Kidney capillary endothelial cell (primary cell): Measurements from ENCODE around the gene PCSK7.
"Not testable (repeated sequence)": the region's sequence is repeated elsewhere in the genome, so short reads cannot be mapped to it uniquely, and the experiment has no call there.

ENCODE experiments used
- DNase-seq: peaks from one replicate; pipeline ENCODE4 v3.0.0-alpha.2; 2018; ENCODE audit warnings: low spot score

The PCSK7 gene

GRCh38 chr11:117183724-117184349, 48.0 kb downstream of the PCSK7 start:
- DNase-seq = no peak

GRCh38 chr11:117183178-117183577, 48.7 kb downstream of the PCSK7 start:
- not testable (repeated sequence) for DNase-seq

- DNase-seq = no peak
These were observed 49.3 kb downstream of the PCSK7 start for GRCh38 chr11:117182551-117182935.

GRCh38 chr11:117181586-117182550, 50.0 kb downstream of the PCSK7 start:
- no peak for DNase-seq

GRCh38 chr11:117180661-117181585, 51.0 kb downstream of the PCSK7 start:
- peak; percentile 74 for DNase-seq

- no peak for DNase-seq
These were observed 51.9 kb downstream of the PCSK7 start for GRCh38 chr11:117180020-117180419.

GRCh38 chr11:117179048-117179999, 52.5 kb downstream of the PCSK7 start:
- DNase-seq = no peak

GRCh38 chr11:117178210-117179034, 53.5 kb downstream of the PCSK7 start, which contains the start of gene SIDT2:
TSS of gene SIDT2 (plus strand) at chr11:117178743. CDS start at chr11:117179264, 521 bp downstream.
- peak; percentile 86 for DNase-seq

GRCh38 chr11:117177534-117178209, 54.2 kb downstream of the PCSK7 start:
- no peak for DNase-seq

- DNase-seq = no peak
These were observed 55.7 kb downstream of the PCSK7 start for GRCh38 chr11:117176186-117176585.

GRCh38 chr11:117175781-117176180, 56.1 kb downstream of the PCSK7 start:
- no peak for DNase-seq

GRCh38 chr11:117175104-117175503, 56.8 kb downstream of the PCSK7 start:
- DNase-seq = no peak

- DNase-seq = no peak
These were observed 59.0 kb downstream of the PCSK7 start for GRCh38 chr11:117172724-117173421.

GRCh38 chr11:117171404-117172061, 60.3 kb downstream of the PCSK7 start:
- no peak for DNase-seq

GRCh38 chr11:117171007-117171403, 60.9 kb downstream of the PCSK7 start:
- DNase-seq = no peak

GRCh38 chr11:117170210-117170609, 61.7 kb downstream of the PCSK7 start:
- no peak for DNase-seq

- DNase-seq = no peak
These were observed 62.1 kb downstream of the PCSK7 start for GRCh38 chr11:117169736-117170135.

GRCh38 chr11:117166491-117166890, 65.4 kb downstream of the PCSK7 start:
- no peak for DNase-seq
